SK-N-SH (cell line): ENCODE measurements around the gene CLC. TPM values are rescaled to one million over a fixed set of nuclear protein-coding genes. Genes with fewer than 3 reads are reported as not detected.

ENCODE experiments used
- CTCF ChIA-PET: fragments of 300-600, 350-600 bp; formaldehyde crosslinking; extraction: SDS; loops from one replicate; lab custom pipeline; 2021; lab: Yijun Ruan, JAX
- POLR2A ChIA-PET: fragments of 350-600 bp; sonication (Branson Sonifier 250); formaldehyde crosslinking; extraction: SDS; loops from one replicate; lab custom pipeline; 2020; ENCODE audit warnings: antibody characterized with exemption, inconsistent platforms; lab: Yijun Ruan, JAX
- DNase-seq: peaks from one replicate; pipeline ENCODE4 v3.0.0; 2012
- H2AFZ ChIP-seq: fragments of 200-600 bp; sonication (generic); 2 replicates; pipeline ENCODE4 v1.8.1; 2016; ENCODE audit warnings: antibody characterized with exemption, mild to moderate bottlenecking, low read depth
- H3F3A ChIP-seq: fragments of 200-600 bp; sonication (generic); replicated peaks from 2 replicates; pipeline ENCODE3; 2016; ENCODE audit warnings: antibody characterized with exemption, mild to moderate bottlenecking; ENCODE audit not compliant: insufficient read depth
- H3K27ac ChIP-seq, 2 experiments: fragments of 200-500 bp in 1 of 2; fragments of 200-600 bp in 1 of 2; sonication (Bioruptor generic) in 1 of 2; sonication (generic), shearing (Covaris generic) in 1 of 2; 2 replicates each; pipeline versions ENCODE4 v1.5.1 to v1.6.1; 2014 to 2016; ENCODE audit warnings: low read depth in 2 of 2, inconsistent platforms in 1 of 2, low read length in 1 of 2, mild to moderate bottlenecking in 1 of 2, mixed read lengths in 1 of 2
- H3K27me3 ChIP-seq: fragments of 200-600 bp; sonication (generic), shearing (Covaris generic); 2 replicates; pipeline ENCODE4 v1.6.1; 2016; ENCODE audit warnings: mixed run types; ENCODE audit not compliant: insufficient read depth
- H3K36me3 ChIP-seq, 2 experiments: fragments of 200-500 bp in 1 of 2; fragments of 200-600 bp in 1 of 2; sonication (Bioruptor generic) in 1 of 2; sonication (generic) in 1 of 2; replicated peaks in 1 of 2; 2 replicates each; pipeline versions ENCODE3 to v1.5.1; 2014 to 2016; ENCODE audit warnings: low read length in 1 of 2, mild to moderate bottlenecking in 1 of 2; ENCODE audit not compliant: insufficient read depth in 2 of 2, control insufficient read depth in 1 of 2
- H3K4me1 ChIP-seq, 2 experiments: fragments of 200-500 bp in 1 of 2; fragments of 200-600 bp in 1 of 2; sonication (Bioruptor generic) in 1 of 2; sonication (generic), shearing (Covaris generic) in 1 of 2; 2 replicates each; pipeline versions ENCODE4 v1.5.1 to v1.6.1; 2014 to 2016; ENCODE audit warnings: low read depth in 1 of 2, low read length in 1 of 2, mixed run types in 1 of 2; ENCODE audit not compliant: insufficient read depth in 2 of 2, control insufficient read depth in 1 of 2
- H3K4me2 ChIP-seq: fragments of 200-600 bp; sonication (generic), shearing (Covaris generic); 2 replicates; pipeline ENCODE4 v1.6.1; 2017; ENCODE audit warnings: mixed run types
- H3K4me3 ChIP-seq, 2 experiments: fragments of 200-500 bp in 1 of 2; fragments of 200-600 bp in 1 of 2; sonication (Bioruptor generic) in 1 of 2; sonication (generic), shearing (Covaris generic) in 1 of 2; 2 replicates each; pipeline versions ENCODE4 v1.5.1 to v1.8.1; 2014 to 2016; ENCODE audit warnings: low read depth in 2 of 2, inconsistent platforms in 1 of 2, low read length in 1 of 2, mild to moderate bottlenecking in 1 of 2, mixed read lengths in 1 of 2, moderate library complexity in 1 of 2
- H3K79me2 ChIP-seq: fragments of 200-600 bp; sonication (generic); 2 replicates; pipeline ENCODE4 v1.8.1; 2017; ENCODE audit warnings: mild to moderate bottlenecking; ENCODE audit not compliant: insufficient read depth
- H3K9ac ChIP-seq: fragments of 200-600 bp; sonication (generic); 2 replicates; pipeline ENCODE4 v1.6.1; 2017; ENCODE audit warnings: mixed run types
- H3K9me2 ChIP-seq: fragments of 200-600 bp; sonication (generic); 2 replicates; pipeline ENCODE4 v1.6.1; 2017; ENCODE audit warnings: mixed run types
- H3K9me3 ChIP-seq: fragments of 200-600 bp; sonication (generic); 2 replicates; pipeline ENCODE4 v1.6.1; 2017; ENCODE audit warnings: mixed run types, mild to moderate bottlenecking, moderate library complexity
- H4K20me1 ChIP-seq: fragments of 200-600 bp; sonication (generic); 2 replicates; pipeline ENCODE4 v1.6.1; 2017; ENCODE audit warnings: mild to moderate bottlenecking, mixed run types; ENCODE audit not compliant: insufficient read depth
- CHD2 ChIP-seq: fragments of 150-350 bp; IDR thresholded peaks from 2 replicates; pipeline ENCODE4 v1.6.1; 2018; ENCODE audit warnings: low read length; ENCODE audit not compliant: partially characterized antibody
- ELF1 ChIP-seq: IDR thresholded peaks from 2 replicates; pipeline ENCODE4 v1.4.0; 2012
- EP300 ChIP-seq, 2 experiments: IDR thresholded peaks; 2 replicates each; pipeline versions ENCODE4 v1.4.0 to v1.6.1; 2012; ENCODE audit warnings: borderline replicate concordance in 1 of 2, low read depth in 1 of 2, low read length in 1 of 2
- EZH2phosphoT487 ChIP-seq: fragments of 200-600 bp; sonication (generic); IDR thresholded peaks from 2 replicates; pipeline ENCODE4 v1.6.1; 2017; ENCODE audit warnings: low read depth, mixed run types, mild to moderate bottlenecking, antibody characterized with exemption, moderate library complexity, borderline replicate concordance
- FOXM1 ChIP-seq: IDR thresholded peaks from 2 replicates; pipeline ENCODE4 v1.4.0; 2012; ENCODE audit warnings: low read depth, mild to moderate bottlenecking
- GATA2 ChIP-seq: sonication (generic); formaldehyde crosslinking; IDR thresholded peaks from 2 replicates; pipeline ENCODE4 v1.5.0; 2020; ENCODE audit warnings: mild to moderate bottlenecking, missing genetic modification reagents
- JUND ChIP-seq: IDR thresholded peaks from 2 replicates; pipeline ENCODE4 v1.4.0; 2012
- NRF1 ChIP-seq: IDR thresholded peaks from 2 replicates; pipeline ENCODE4 v1.6.1; 2012; ENCODE audit warnings: low read depth, mild to moderate bottlenecking, low read length
- PBX3 ChIP-seq: IDR thresholded peaks from 2 replicates; pipeline ENCODE4; 2012
- RXRA ChIP-seq: IDR thresholded peaks from 2 replicates; pipeline ENCODE4 v1.4.0; 2012; ENCODE audit warnings: low read depth, mild to moderate bottlenecking, borderline replicate concordance
- SMC3 ChIP-seq: IDR thresholded peaks from 2 replicates; pipeline ENCODE4 v1.6.1; 2012; ENCODE audit warnings: low read depth, low read length, improper control_type of control experiment
- YY1 ChIP-seq: IDR thresholded peaks from 2 replicates; pipeline ENCODE4 v1.4.0; 2012; ENCODE audit warnings: low read depth, mild to moderate bottlenecking
- ZBTB33 ChIP-seq: IDR thresholded peaks from 2 replicates; pipeline ENCODE4 v1.4.0; 2012; ENCODE audit warnings: low read depth, borderline replicate concordance
- WGBS: methylation state at CpG from one replicate; pipeline ENCODE4 v1.1.6; 2017; ENCODE audit warnings: low lambda C conversion rate; 5-methylcytosine and 5-hydroxymethylcytosine counted together
- polyA plus RNA-seq, 3 experiments: library from polyadenylated mRNA; depleted of rRNA; stranded (reverse); fragments of >200 nt; gene quantifications; 2 replicates each; pipeline ENCODE4 v1.2.3, GENCODE V29; 2012
- TF ChIP-seq, protein P1 (sequence below): fragments of 200-600 bp; sonication (generic); IDR thresholded peaks from 2 replicates; pipeline ENCODE4 v1.6.1; 2017; ENCODE audit warnings: antibody characterized with exemption, mild to moderate bottlenecking, moderate library complexity
- TF ChIP-seq, protein P2 (sequence below): fragments of 150-350 bp; IDR thresholded peaks from 2 replicates; pipeline ENCODE4 v1.6.1; 2016; ENCODE audit warnings: mild to moderate bottlenecking, low read depth, low read length
- TF ChIP-seq, protein P3 (sequence below): IDR thresholded peaks from 2 replicates; pipeline ENCODE4 v1.4.0; 2012; ENCODE audit warnings: low read depth

The CLC gene
- polyA plus RNA-seq, 1 of the 3 experiments (the other 2 are of a cell fraction), result not detected

DNA sequence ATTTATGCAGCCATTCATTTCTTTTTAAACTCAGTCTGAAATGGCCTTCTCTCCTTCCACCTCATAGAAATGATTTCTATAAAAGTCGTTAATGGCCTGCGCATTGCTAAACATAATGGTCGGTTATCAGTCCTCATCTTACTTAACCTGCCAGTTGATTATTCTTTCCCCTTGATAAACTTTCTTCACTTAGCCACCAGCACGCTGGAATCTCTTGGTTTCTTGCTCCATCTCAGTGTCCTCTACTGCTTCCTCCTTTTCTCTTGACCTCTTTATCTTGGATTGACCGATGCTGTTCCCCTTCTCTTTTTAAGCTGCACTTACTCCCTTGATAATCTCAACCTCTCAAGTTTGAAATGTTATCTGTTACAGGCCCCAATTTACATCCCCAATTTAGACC, 12.2 kb upstream of the CLC start (continued):
- TF ChIP-seq PBX3 (no peak), EZH2phosphoT487 (no peak), ELF1 (no peak), CHD2 (no peak), JUND (no peak), EP300 (IDR thresholded peaks at IDR 0.05; ENCODE audit: borderline replicate concordance in 1 of 2, low read depth in 1 of 2, low read length in 1 of 2) (no peak)
- TF ChIP-seq, protein P1, sequence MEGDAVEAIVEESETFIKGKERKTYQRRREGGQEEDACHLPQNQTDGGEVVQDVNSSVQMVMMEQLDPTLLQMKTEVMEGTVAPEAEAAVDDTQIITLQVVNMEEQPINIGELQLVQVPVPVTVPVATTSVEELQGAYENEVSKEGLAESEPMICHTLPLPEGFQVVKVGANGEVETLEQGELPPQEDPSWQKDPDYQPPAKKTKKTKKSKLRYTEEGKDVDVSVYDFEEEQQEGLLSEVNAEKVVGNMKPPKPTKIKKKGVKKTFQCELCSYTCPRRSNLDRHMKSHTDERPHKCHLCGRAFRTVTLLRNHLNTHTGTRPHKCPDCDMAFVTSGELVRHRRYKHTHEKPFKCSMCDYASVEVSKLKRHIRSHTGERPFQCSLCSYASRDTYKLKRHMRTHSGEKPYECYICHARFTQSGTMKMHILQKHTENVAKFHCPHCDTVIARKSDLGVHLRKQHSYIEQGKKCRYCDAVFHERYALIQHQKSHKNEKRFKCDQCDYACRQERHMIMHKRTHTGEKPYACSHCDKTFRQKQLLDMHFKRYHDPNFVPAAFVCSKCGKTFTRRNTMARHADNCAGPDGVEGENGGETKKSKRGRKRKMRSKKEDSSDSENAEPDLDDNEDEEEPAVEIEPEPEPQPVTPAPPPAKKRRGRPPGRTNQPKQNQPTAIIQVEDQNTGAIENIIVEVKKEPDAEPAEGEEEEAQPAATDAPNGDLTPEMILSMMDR, result no peak

- Histone ChIP-seq H3K27me3 (peaks cover 27% of the 10 kb centered on the region; the same call in 1 of the 2 replicates), H3K79me2 (no peaks in the 10 kb centered on the region), H3K4me1 (no peaks in the 10 kb centered on the region), H3K27ac (no peak overlapping the region), H3F3A (no peaks in the 10 kb centered on the region), H3K9me2 (no peaks in the 10 kb centered on the region), H3K9ac (no peak overlapping the region), H3K4me3 (no peak overlapping the region), H4K20me1 (no peaks in the 10 kb centered on the region), H3K9me3 (no peaks in the 10 kb centered on the region), H3K36me3 (no peaks in the 10 kb centered on the region), H2AFZ (no peak overlapping the region), H3K4me2 (no peak overlapping the region)
- CTCF ChIA-PET, result no interaction called here
- POLR2A ChIA-PET, result no interaction called here
- DNase-seq, result no peak
- 0% methylated on average over 4 of the region's 4 CpGs for WGBS
- TF ChIP-seq, protein P2, sequence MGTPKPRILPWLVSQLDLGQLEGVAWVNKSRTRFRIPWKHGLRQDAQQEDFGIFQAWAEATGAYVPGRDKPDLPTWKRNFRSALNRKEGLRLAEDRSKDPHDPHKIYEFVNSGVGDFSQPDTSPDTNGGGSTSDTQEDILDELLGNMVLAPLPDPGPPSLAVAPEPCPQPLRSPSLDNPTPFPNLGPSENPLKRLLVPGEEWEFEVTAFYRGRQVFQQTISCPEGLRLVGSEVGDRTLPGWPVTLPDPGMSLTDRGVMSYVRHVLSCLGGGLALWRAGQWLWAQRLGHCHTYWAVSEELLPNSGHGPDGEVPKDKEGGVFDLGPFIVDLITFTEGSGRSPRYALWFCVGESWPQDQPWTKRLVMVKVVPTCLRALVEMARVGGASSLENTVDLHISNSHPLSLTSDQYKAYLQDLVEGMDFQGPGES, result no peak
- TF ChIP-seq YY1 (no peak), ZBTB33 (no peak), SMC3 (no peak), GATA2 (no peak), NRF1 (no peak), FOXM1 (no peak), ELF1 (no peak), RXRA (no peak)
- TF ChIP-seq, protein P3, sequence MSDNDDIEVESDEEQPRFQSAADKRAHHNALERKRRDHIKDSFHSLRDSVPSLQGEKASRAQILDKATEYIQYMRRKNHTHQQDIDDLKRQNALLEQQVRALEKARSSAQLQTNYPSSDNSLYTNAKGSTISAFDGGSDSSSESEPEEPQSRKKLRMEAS, result no peak
Measured at GRCh38 chr19:39746836-39747529, 9.2 kb upstream of the CLC start.
